ENCODE measurements around the gene HECTD4.
"Not testable (repeated sequence)": the region's sequence is repeated elsewhere in the genome, so short reads cannot be mapped to it uniquely, and the experiment has no call there.

HECTD4 gene

DNA sequence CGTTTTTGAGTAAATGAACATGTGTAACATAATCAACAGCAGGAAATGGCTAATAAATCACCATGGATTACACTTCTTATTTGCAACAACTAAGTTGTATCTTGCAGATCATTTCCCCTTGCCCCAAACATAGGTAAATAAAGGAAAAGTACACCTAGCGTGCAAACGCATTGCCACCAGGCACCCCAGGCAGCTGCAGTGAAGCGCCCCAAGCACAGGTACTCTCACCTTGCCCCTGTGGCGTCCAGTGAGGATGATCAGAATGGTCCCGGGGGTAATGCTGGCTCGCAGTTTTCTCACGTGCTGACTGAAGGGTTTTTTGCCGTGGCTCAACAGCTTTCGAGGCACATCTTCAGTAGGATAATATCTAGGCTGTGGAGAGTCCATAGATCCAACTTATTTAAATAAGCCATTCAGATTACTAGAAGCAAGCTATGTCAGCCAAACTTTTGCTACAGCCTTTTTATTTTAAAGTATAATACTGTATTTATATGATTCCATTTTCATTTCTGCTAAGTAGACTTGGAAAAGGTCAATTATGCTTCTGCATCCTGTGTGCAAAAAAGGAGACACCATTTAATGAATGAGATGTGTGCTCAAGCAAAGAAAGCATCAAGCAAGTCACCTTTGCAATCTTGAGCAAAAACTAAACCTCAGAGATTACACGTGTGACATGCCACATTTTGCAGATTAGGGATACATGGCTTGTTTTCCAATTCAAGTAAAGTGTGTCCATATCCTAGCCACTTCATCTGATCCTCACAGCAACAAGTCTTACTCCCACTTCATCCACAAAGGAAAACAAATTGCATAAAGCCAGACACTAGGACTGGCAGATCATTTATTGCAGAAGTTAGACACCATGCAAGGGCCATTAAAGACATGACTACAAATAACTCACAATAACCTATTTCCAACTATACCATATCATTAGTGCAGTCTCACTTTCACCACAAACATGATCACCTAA is 24.6 kb upstream of the HECTD4 start:
- no peak for DNase-seq

DNA sequence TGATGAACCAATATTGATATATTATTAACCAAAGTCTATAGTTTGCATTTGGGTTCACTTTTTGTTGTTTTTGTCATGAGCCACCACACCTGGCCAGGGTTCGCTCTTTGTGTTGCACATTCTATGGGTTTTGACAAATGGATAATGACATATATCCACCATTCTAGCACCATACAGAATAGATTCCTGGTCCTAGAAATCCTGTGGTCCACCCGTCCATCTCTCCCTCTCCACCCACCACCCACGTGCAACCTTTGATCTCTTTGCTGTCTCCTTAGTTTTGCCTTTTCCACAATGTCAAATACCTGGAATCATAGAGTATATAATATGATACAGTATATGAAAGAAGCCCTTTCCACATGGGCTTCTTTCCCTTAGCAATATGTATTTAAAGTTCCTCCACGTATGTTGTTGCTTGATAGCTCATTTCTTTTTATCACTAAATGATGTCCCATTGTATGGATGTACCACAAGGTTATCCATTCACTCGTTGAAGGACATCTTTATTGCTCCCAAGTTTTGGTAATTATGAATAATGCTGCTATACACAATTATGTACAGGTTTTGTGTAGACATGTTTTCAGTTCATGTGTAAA is 19.8 kb upstream of the HECTD4 start:
- no peak for DNase-seq

DNA sequence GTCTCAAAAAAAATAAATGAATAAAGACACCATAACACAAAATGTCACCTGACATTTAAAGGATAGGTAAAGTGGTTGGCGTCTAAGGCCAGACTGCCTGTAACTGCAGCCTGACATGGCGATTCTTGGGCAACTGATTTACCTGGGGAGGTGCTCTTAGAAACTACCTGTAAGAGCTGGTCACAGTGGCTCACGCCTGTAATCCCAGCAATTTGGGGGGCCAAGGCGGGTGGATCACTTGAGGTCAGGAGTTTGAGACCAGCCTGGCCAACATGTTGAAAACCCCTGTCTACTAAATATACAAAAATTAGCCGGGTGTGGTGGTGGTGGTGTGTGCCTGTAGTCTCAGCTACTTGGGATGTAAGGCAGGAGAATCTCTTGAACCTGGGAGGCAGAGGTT is 18.8 kb upstream of the HECTD4 start:
- DNase-seq, result no peak

DNA sequence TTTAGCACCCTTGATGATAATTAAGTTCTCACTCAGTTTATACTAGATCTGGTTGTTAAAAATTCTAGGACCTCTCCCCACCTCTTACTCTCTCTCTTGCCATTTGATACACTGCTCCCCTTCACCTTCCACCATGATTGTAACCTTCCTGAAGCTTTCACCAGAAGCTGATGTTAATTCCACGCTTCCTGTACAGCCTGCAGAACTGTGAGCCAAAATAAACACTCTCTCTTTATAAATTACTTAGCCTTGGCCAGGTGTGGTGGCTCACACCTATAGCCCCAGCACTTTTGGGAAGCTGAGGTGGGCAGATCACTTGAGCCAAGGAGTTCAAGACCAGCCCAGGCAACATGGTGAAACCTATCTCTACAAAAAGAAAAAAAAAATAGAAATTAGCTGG is 11.1 kb upstream of the HECTD4 start:
- DNase-seq, result no peak

DNA sequence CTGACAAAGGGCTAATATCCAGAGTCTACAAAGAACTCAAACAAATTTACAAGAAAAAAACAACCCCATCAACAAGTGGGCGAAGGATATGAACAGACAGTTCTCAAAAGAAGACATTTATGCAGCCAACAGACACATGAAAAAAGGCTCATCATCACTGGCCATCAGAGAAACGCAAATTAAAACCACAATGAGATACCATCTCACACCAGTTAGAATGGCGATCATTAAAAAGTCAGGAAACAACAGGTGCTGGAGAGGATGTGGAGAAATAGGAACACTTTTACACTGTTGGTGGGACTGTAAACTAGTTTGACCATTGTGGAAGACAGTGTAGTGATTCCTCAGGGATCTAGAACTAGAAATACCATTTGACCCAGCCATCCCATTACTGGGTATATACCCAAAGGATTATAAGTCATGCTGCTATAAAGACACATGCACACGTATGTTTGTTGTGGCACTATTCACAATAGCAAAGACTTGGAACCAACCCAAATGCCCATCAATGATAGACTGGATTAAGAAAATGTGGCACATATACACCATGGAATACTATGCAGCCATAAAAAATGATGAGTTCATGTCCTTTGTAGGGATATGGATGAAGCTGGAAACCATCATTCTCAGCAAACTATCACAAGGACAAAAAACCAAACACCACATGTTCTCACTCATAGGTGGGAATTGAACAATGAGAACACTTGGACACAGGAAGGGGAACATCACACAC is 7.9 kb upstream of the HECTD4 start:
- not testable (repeated sequence) for DNase-seq

DNA sequence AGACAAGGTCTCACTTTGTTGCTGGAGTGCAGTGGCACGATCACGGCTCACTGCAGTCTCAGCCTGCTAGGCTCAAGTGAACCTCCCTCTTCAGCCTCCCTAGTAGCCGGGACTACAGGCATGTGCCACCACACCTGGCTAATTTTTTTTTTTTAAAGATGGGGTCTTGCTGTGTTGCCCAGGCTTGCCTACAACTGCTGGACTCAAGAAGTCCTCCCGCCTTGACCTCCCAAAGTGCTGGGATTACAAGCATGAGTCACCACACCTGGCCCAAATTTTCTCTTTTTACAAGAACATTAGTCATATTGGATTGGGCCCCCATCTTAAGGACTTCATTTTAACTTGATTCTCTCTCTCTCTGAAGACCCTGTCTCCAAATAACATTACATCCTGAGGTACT is 7.0 kb upstream of the HECTD4 start:
- DNase-seq, result no peak

DNA sequence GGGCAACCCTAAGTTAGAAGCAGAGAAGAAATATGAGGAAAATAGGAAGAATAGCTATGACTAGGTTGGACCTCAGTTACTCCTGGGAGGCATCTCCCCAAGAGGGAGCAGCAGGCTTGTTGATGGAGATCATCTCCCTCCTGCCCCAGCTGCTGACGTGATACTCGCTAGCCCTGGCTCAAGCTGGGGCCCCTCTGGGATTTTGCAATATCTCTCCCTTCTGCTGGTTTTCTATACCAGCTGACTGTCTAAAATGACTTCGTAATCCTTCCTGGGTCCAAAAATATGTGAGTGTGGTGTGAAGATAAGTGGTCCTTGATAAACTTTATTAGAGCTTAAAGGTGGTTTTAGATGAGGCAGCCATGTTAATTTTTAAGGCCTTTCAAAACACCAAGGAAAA is 4.5 kb upstream of the HECTD4 start:
- no peak for DNase-seq

DNA sequence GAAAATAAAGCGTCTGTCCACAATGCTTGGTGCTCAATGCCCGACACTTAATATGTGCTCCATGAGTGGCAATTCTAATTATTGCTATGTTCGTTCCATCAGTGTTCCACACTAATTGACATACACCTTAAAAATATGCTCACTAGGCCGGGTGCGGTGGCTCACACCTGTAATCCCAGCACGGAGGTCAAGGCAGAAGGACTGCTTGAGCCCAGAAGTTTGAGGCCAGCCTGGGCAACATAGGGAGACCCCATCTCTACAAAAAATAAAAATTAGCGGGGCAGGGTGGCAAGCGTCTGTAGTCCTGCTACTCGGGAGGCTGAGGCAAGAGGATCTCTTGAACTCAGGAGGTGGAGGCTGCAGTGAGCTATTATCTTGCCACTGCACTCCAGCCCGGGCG is 635 bp upstream of the HECTD4 start:
- no peak for DNase-seq

DNA sequence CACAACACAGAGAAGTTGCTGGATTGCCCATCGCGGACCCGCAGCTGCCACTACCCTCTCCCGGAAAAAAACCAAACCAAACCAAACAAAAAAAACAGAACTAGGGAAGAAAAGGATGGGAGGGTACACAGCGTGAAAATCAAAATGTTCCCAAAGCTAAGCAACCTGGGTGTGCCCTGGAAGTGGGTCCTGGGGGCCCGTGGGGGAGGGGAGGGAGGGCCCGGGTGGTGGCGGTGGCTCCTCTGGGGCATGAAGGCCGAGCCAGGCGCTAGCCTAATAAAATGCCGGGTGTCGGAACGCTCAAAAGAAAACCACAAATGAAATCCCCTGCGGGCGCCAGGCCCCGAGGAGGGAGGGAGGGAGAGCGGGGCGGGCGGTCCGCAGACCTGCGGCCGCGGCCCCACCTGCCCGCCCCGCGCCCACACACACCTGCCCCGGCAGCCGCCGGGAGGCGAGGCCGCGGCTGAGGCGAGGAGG is 787 bp downstream of the HECTD4 start:
- DNase-seq, result no peak

DNA sequence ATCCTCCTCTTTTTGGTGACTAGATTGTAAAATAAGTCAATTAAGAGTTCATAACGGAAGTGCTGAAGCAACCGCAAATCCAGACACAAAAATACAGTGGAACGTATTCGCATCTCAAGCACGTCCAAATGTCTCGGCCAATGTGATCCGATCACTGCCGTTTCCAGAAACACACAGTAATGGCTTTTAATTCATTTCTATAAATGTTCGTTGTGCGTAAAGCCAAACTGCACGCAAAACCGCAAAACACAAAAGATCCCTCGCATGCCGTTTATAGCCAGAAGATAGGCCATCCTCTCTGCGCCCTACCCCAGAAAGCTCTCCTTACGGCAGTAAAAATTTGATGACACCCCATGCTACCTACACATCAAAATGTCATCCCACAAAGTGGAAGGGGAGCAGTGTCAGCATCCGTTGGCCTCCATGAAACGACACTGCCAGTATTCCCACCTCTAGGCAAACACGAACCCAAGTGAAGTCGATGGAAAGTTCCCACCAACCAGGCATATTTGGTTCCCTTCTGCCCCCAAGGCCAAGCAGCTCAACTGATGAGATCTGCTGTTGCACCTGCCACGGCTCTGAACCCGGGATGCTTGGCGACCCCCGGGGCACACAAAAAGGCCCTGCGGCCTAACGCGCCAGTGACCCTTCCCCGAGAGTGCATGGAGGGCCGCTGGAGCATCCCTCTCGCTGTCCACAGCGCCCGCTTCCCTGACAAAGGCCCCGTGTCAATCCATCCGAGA is 1.4 kb downstream of the HECTD4 start:
- DNase-seq, result no peak

DNA sequence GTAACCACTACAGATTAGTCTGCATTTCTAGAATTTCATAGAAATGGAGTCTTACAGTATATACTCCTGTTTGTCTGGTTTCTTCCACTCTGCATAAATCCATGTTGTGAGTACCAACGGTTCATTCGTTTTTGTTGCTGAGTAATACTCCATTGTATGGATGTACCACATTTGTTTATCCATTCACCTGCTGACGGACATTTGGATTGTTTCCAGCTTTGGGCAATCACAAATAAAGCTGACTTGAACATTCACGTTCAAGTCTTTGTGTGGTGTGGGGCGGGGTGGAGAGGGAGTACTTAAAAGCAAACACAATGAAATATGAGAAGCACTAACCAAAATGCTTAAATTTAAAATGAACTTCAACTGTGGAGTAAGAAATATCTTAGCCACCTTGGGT is 7.1 kb downstream of the HECTD4 start:
- DNase-seq, result no peak

DNA sequence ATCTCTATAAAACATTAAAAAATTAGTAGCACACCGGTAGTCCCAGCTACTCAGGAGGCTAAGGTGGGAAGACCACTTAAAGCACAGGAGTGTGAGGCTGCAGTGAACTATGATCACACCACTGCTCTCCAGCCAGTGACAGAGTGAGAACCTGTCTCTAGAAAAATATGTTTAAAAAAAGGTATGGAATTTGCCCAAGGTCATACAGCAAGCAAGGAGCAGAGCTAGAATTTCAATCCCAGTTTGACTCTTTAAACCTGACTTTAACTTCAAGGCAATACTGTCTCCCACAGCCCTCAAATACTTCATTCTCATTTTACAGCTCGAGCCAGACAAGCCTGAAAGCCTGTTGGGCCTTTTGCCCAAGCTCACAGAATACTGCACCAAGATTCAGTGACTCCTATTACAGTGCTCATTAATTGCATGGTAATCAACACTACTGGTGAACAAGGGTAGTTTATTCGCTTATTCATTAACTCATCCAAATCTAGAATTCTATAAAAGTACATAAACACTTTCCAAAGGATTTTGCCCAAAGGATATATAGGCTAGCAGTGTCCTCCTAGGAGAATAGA is 8.0 kb downstream of the HECTD4 start:
- no peak for DNase-seq

DNA sequence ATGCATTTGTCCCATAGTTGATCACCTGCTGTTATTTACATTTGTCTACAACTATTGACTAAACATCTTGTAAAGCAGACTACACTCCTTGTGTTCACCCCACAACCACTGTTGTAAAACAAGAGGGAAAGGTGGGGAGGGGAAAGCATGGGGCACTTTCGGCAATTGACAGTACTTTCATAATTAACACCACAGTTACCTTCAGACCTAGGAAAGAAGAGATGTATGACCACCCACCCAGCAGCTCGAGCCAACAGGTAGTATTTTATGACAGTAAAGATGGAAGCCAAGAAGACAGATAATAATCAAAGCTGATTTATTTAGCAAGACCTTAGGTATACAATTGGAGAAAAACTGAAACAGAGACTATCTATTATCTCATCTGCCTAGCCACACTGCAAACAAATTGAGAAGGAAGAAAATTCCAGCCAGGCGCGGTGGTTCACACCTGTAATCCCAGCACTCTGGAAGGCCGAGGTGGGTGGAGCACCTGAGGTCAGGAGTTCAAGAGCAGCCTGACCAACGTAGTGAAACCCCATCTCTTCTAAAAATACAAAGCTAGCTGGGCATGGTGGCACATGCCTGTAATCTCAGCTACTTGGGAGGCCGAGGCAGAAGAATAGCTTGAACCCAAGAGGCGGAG is 11.2 kb downstream of the HECTD4 start:
- DNase-seq, result no peak

DNA sequence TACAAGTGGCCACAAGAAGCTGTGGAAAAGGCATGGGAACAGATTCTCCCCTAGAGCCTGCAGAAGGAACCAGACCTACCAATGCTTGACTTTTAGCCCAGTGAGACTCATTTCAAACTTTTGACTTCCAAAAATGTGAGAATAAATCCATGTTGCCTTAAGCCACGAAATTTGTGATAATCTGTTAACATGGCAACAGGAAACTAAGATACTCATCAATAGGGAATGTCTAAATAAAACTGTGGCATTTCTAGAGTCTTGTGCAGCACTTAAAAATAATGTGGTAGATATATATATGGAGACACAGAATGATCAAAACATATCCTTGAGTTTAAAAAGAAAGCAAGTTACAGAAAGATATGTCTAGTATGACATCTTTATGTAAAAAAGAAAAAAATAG is 12.0 kb downstream of the HECTD4 start:
- DNase-seq, result no peak

DNA sequence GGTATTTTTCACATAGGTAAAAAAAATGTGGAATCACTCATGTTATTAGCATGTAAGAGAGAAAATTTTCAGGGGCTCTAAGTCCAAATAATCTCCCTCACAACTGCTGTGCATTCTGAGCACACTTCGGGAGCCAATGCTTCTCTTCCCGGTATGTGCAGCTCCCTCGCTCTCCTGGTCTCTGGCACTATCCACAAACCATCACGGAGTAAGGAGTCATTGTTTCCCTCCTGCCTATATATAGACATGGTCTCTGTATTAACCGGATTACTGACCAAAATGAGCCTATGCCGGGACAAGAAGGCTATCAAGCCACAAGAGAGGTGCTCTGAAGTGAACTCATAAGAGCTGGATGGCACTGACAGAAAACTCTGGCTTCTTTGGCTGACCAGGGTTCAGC is 13.4 kb downstream of the HECTD4 start:
- DNase-seq, result no peak

DNA sequence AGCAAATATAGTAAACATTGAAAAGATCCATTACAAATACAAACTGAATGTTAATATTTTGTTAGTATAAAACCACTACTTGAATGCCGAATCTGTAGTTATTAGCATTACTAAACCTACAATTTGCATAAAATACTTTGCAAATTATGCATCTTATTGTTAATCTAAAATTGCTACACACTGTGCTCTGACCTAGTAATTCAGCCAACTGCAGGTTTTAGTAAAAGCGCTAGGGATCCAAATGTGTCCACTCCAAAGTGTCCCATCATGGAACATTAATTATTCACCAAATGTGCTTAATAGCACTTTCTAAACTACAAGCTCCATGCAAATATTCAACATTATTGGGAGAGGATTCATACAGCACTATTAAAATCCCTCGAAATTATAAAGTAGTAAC is 14.3 kb downstream of the HECTD4 start:
- DNase-seq, result no peak

DNA sequence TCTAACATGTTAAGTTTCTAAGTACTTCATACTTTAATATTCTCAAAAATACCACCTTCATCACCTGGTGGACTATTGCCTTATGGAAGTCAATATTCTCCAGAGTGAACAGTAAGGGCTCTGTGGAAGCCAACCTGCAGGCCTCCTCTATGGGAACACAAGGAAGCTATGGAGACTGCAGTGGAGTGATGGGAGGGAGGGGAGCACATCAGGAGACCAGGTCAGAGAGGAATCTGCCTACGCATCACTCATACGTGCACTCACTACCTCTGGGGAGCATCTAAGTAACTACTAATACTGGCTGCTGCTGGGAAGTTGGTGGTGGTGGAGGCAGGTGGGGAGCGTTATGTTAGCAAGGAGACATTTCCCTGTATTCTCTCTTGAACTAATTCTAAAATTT is 19.9 kb downstream of the HECTD4 start:
- no peak for DNase-seq

DNA sequence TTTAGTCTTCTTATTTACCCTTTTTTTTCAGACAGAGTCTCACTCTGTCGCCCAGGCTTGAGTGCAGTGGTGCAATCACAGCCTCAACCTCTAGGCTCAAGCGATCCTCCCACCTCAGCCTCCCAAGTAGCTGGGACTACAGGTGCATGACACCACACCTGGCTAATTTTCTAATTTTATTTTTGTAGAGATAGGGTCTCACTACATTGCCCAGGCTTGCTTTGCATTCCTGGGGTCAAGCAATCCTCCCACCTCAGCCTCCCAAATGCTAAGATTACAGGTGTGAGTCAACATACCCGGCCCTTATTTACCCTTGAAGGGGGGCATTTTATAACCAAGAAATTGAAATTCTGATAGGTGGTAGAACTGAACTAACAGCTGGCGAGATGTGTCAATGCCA is 21.0 kb downstream of the HECTD4 start:
- DNase-seq, result no peak

DNA sequence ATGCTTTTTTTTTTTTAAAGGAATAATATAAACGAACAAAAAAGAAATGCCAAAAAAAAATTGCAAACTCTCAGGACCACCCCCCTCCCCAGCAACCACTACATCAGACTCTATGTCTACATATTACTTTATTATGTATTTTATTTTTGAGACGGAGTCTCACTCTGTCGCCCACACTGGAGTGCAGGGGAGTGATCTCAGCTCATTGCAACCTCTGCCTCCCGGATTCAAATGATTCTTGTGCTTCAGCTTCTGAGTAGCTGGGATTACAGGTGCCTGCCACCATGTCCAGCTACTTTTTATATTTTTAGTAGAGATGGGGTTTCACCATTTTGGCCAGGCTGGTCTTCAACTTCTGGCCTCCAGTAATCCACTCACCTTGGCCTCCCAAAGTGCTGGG is 22.9 kb downstream of the HECTD4 start:
- no peak for DNase-seq

DNA sequence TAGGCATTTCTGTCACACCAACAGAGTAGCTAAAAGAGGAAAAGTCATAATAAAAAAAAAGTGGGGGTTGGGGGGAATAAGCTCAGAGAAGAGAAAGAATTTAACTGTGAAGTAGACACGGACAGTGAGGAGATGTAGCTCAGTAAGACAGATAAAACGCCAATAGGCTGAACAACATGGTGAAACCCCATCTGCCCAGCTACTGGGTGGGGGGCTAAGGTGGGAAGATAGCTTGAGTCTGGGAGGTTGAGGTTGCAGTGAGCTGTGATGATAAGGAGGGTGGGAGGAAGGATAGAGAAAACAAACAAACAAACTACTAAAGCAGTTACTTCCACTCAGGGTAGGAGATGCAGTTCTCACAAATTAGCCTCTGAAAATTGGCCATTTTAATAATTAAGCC is 25.0 kb downstream of the HECTD4 start:
- no peak for DNase-seq

DNA sequence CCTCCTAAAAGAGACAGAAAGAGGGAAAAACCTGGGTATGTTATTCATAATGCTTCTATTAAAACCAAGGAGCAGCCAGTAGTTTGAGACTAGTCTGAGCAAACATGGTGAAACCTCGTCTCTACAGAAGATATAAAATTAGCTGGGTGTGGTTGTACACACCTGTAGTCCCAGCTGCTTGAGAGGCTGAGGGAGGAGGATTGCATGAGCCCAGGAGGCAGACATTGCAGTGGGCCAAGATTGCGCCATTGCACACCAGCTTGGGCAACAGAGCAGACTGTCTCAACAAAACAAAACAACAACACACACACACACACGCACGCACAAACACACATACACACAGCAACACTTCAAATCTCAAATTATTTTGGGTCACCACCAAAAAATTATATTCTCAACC is 27.8 kb downstream of the HECTD4 start:
- DNase-seq, result no peak

DNA sequence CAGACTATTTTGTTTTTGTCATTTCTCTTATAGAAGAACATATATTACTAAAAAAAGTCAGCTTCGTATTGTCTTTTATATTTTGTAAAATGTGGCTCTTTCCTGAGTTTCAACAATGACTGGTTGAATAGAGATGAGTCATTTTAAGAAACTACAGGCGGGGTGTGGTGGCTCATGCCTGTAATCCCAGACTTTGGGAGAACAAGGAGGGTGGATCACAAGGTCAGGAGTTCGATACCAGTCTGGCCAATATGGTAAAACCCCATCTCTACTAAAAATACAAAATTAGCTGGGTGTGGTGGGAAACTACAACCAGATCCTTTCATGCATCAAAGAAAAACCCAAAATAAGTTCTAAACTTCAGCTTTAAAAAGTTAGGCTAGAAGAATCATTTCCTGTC is 28.8 kb downstream of the HECTD4 start:
- no peak for DNase-seq
